B cell (primary cell): ENCODE measurements around the gene NDUFB10. TPM values are rescaled to one million over a fixed set of nuclear protein-coding genes. Genes with fewer than 3 reads are reported as not detected.

Experiments used
- ATAC-seq: fragments of 200-7000 bp; cut with Tn5 transposase; one replicate; pipeline ENCODE4 v1.10.0; 2021; ENCODE audit warnings: low read depth, mild to moderate bottlenecking, moderate number of reproducible peaks, moderate library complexity
- CTCF ChIA-PET: fragments of 350-600 bp; sonication (Branson Sonifier 250); formaldehyde crosslinking; loops from one replicate; lab custom pipeline; 2021; ENCODE audit warnings: antibody characterized with exemption, inconsistent platforms; lab: Charles Lee
- POLR2A ChIA-PET: fragments of 350-600 bp; sonication (Branson Sonifier 250); formaldehyde crosslinking; loops from one replicate; lab custom pipeline; 2021; ENCODE audit warnings: antibody characterized with exemption; lab: Charles Lee
- DNase-seq: peaks from one replicate; pipeline ENCODE4 v3.0.0; 2013
- H2AFZ ChIP-seq: 2 replicates; pipeline ENCODE4 v1.6.1; 2012; ENCODE audit warnings: mild to moderate bottlenecking, low read depth, low read length; ENCODE audit not compliant: insufficient read depth, poor library complexity, severe bottlenecking
- H3K27ac ChIP-seq, 2 donors: 1 replicate in 1 of 2; 2 replicates in 1 of 2; pipeline ENCODE4 v1.5.1; 2012 to 2013; ENCODE audit warnings: low read length in 2 of 2, mild to moderate bottlenecking in 2 of 2, moderate library complexity in 1 of 2
- H3K27me3 ChIP-seq, 4 experiments: fragments of 200-600 bp in 1 of 4; sonication (generic) in 1 of 4; replicated peaks in 1 of 4; 1 replicate in 2 of 4; 2 replicates in 2 of 4; pipeline versions ENCODE4 v1.6.1 to v1.7.0; 2013 to 2016; ENCODE audit warnings: low read length in 3 of 4, mild to moderate bottlenecking in 2 of 4, mixed read lengths in 1 of 4, moderate library complexity in 1 of 4; ENCODE audit not compliant: insufficient read depth in 4 of 4, control insufficient read depth in 3 of 4; ENCODE audit errors: control extremely low read depth in 1 of 4
- H3K36me3 ChIP-seq, 2 experiments: replicated peaks in 1 of 2; 1 replicate in 1 of 2; 2 replicates in 1 of 2; pipeline versions ENCODE4 v1.6.1 to v1.7.1; 2013; ENCODE audit warnings: low read length in 1 of 2; ENCODE audit not compliant: insufficient read depth in 2 of 2, control insufficient read depth in 1 of 2; ENCODE audit errors: control extremely low read depth in 1 of 2, extremely low read depth in 1 of 2
- H3K4me1 ChIP-seq, 2 donors: fragments of 200-600 bp in 1 of 2; sonication (generic) in 1 of 2; 1 replicate in 1 of 2; 2 replicates in 1 of 2; pipeline versions ENCODE4 v1.5.1 to v1.6.1; 2013 to 2017; ENCODE audit warnings: low read length in 2 of 2; ENCODE audit not compliant: control insufficient read depth in 2 of 2, insufficient read depth in 2 of 2
- H3K4me2 ChIP-seq: replicated peaks from 2 replicates; pipeline ENCODE3; 2012; ENCODE audit warnings: mild to moderate bottlenecking, low read depth, low read length; ENCODE audit not compliant: poor library complexity, severe bottlenecking
- H3K4me3 ChIP-seq, 5 experiments: fragments of 200-600 bp in 1 of 5; sonication (generic) in 1 of 5; 1 replicate in 3 of 5; 2 replicates in 2 of 5; pipeline versions ENCODE4 v1.5.1 to v1.7.0; 2011 to 2016; ENCODE audit warnings: low read length in 4 of 5, mild to moderate bottlenecking in 4 of 5, low read depth in 2 of 5, control low read depth in 1 of 5, moderate library complexity in 1 of 5; ENCODE audit not compliant: insufficient read depth in 1 of 5; ENCODE audit errors: control extremely low read depth in 1 of 5, extremely low read depth in 1 of 5
- H3K79me2 ChIP-seq: fragments of 200-600 bp; sonication (generic); one replicate; pipeline ENCODE4 v1.6.0; 2016; ENCODE audit warnings: low read length; ENCODE audit not compliant: control insufficient read depth, insufficient read depth
- H3K9ac ChIP-seq: fragments of 200-600 bp; sonication (generic); 2 replicates; pipeline ENCODE4 v1.6.1; 2017; ENCODE audit warnings: mild to moderate bottlenecking, low read length, moderate library complexity
- H3K9me3 ChIP-seq, 3 donors: one replicate each; pipeline versions ENCODE4 v1.6.1 to v1.7.1; 2013; ENCODE audit warnings: low read length in 2 of 3; ENCODE audit not compliant: control insufficient read depth in 2 of 3, insufficient read depth in 1 of 3; ENCODE audit errors: control extremely low read depth in 1 of 3
- H4K20me1 ChIP-seq: 2 replicates; pipeline ENCODE4 v1.6.0; 2012; ENCODE audit warnings: mild to moderate bottlenecking, low read length; ENCODE audit not compliant: insufficient read depth, control insufficient read depth, poor library complexity, severe bottlenecking
- H3K27ac Mint-ChIP-seq: one replicate; pipeline ENCODE4 v1.8.0; 2021; ENCODE audit warnings: mixed read lengths
- H3K27me3 Mint-ChIP-seq: one replicate; pipeline ENCODE4 v1.8.0; 2021; ENCODE audit warnings: mixed read lengths
- H3K4me1 Mint-ChIP-seq: one replicate; pipeline ENCODE4 v1.8.0; 2021; ENCODE audit warnings: mixed read lengths
- H3K4me3 Mint-ChIP-seq: one replicate; pipeline ENCODE4 v1.8.0; 2021; ENCODE audit warnings: mixed read lengths
- H3K9me3 Mint-ChIP-seq: one replicate; pipeline ENCODE4 v1.8.0; 2022; ENCODE audit warnings: mixed read lengths; ENCODE audit not compliant: insufficient read depth
- EZH2 ChIP-seq: IDR thresholded peaks from 2 replicates; pipeline ENCODE4 v1.6.1; 2012; ENCODE audit warnings: borderline replicate concordance, low read depth, mild to moderate bottlenecking, moderate library complexity, low read length; ENCODE audit not compliant: insufficient read depth, poor library complexity, severe bottlenecking
- WGBS: methylation state at CpG from one replicate; pipeline ENCODE4 v1.1.5; 2013; ENCODE audit warnings: missing lambda C conversion rate; ENCODE audit not compliant: insufficient coverage; 5-methylcytosine and 5-hydroxymethylcytosine counted together
- intact Hi-C: fragments of 100-400 bp; cut with micrococcal nuclease; formaldehyde crosslinking; loops from one replicate; pipeline ENCODE4 v1.10.0; 2022
- polyA plus RNA-seq: library from polyadenylated mRNA; depleted of rRNA; stranded (reverse); fragments of >200 nt; gene quantifications from 2 replicates; pipeline ENCODE4 v1.2.3, GENCODE V29; 2012
- total RNA-seq, 2 donors: library from RNA; stranded (reverse); fragments of 120-200 nt in 1 of 2; gene quantifications; 1 replicate in 1 of 2; 2 replicates in 1 of 2; pipeline versions ENCODE4 v1.2.3 to v1.2.4, GENCODE V29; 2013 to 2022
- TF ChIP-seq, protein P1 (sequence below): fragments of 200-600 bp; IDR thresholded peaks from one replicate; pipeline ENCODE4 v1.8.0; 2022; ENCODE audit warnings: antibody characterized with exemption, mild to moderate bottlenecking

Gene NDUFB10
- total and polyA plus RNA-seq, 2 donors (not counting 1 experiment from before 2014, with no cell fraction given) = 70.4 to 92.6 TPM

DNA sequence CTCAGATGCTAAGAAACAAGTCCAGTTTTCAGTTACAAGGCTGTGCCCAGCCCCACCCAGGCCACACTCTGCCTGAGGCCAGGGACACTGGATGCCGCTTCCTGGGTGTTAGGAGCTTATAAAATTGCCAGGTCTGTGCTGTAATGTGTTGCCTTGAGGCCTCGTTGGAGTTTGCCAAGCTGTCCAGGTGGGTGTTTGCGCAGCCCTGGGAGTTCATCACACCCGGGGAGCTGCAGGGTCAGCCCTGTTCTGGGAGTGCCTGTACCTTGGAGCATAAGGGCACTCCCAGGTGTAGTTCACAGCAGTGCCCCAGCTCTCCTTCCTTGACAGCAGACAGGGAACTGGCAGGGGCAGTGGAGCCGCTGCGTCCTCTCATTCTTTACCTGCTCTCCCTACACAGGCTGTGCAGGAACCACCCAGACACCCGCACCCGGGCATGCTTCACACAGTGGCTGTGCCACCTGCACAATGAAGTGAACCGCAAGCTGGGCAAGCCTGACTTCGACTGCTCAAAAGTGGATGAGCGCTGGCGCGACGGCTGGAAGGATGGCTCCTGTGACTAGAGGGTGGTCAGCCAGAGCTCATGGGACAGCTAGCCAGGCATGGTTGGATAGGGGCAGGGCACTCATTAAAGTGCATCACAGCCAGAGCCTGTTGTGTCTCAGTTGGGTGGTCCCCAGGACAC, 26.3 kb downstream of the NDUFB10 start:
- peaks cover 6% of the 10 kb centered on the region for H3K27me3 Mint-ChIP-seq
- CTCF ChIA-PET = no interaction called here
- peaks cover 19 to 33% of the 10 kb centered on the region in 2 donors for H3K4me1 ChIP-seq
- peaks cover 0 to 24% (median 13%) of the 10 kb centered on the region in 4 experiments for H3K27me3 ChIP-seq
- H3K4me3 ChIP-seq = no peak overlapping the region
- no peaks in the 10 kb centered on the region for H3K9me3 ChIP-seq
- no peaks in the 10 kb centered on the region for H4K20me1 ChIP-seq
- H3K4me1 Mint-ChIP-seq = peaks cover 35% of the 10 kb centered on the region
- H3K27ac Mint-ChIP-seq = no peak overlapping the region
- peaks cover 0 to 10% of the 10 kb centered on the region in 2 experiments for H3K36me3 ChIP-seq
- TF ChIP-seq, protein P1, sequence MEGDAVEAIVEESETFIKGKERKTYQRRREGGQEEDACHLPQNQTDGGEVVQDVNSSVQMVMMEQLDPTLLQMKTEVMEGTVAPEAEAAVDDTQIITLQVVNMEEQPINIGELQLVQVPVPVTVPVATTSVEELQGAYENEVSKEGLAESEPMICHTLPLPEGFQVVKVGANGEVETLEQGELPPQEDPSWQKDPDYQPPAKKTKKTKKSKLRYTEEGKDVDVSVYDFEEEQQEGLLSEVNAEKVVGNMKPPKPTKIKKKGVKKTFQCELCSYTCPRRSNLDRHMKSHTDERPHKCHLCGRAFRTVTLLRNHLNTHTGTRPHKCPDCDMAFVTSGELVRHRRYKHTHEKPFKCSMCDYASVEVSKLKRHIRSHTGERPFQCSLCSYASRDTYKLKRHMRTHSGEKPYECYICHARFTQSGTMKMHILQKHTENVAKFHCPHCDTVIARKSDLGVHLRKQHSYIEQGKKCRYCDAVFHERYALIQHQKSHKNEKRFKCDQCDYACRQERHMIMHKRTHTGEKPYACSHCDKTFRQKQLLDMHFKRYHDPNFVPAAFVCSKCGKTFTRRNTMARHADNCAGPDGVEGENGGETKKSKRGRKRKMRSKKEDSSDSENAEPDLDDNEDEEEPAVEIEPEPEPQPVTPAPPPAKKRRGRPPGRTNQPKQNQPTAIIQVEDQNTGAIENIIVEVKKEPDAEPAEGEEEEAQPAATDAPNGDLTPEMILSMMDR = no peak
- no peak for TF ChIP-seq EZH2
- whole genome bisulfite sequencing = over 99% methylated on average over 14 of the region's 14 CpGs
- POLR2A ChIA-PET = interaction anchor here (1.0 to 1.2 kb wide), 2 partner anchors 9 to 21 kb away, joined by 4 to 7 read pairs; partner anchors contain the start of gene RPS2
- H3K4me3 Mint-ChIP-seq = peak overlapping the region; percentile 88
- H3K27ac ChIP-seq = no peak overlapping the region
- intact Hi-C loops = no loop called here
- no peaks in the 10 kb centered on the region for H3K79me2 ChIP-seq
- H3K9ac ChIP-seq = no peak overlapping the region
- peak overlapping the region; percentile 98 for H3K4me2 ChIP-seq
- ATAC-seq = no peak
- no peaks in the 10 kb centered on the region for H3K9me3 Mint-ChIP-seq
- no peak for DNase-seq
- no peak overlapping the region for H2AFZ ChIP-seq

DNA sequence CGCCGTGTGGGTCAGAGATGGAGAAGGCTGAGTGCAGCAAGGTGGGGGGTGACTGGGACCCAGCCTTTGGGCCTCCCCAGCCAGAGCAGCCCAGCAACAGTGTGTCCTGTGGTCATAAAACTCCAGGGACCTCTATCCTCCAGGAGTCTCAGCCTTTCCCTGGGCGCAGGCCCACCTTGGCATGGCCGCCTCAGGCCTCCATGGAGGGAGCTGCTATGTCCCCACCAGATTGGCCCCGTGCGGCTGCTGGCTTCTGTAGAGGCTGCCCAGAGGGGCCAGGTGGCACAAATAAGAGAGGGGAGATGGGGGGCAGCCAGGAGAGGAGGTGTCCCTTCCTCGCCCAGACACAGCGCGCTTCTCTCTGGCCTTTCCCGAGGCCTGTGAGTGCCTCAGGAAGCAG, 27.9 kb downstream of the NDUFB10 start:
- TF ChIP-seq EZH2 = no peak
- TF ChIP-seq, protein P1 = no peak
- ATAC-seq = no peak

More for the DNA sequence above, 27.9 kb downstream of the NDUFB10 start:
- H3K4me3 ChIP-seq = no peak overlapping the region
- H3K4me1 Mint-ChIP-seq = peaks cover 41% of the 10 kb centered on the region
- H3K4me1 ChIP-seq = peaks cover 27 to 44% of the 10 kb centered on the region in 2 donors
- ChIA-PET POLR2A (interaction anchor here (1.2 kb wide), 1 partner anchor 22 kb away, joined by 4 read pairs; the partner anchor contains the start of gene RPS2), CTCF (interaction anchor here (1.8 kb wide), 1 partner anchor 16 kb away, joined by 5 read pairs; no protein-coding TSS in a partner anchor)
- H4K20me1 ChIP-seq = no peaks in the 10 kb centered on the region
- no peak overlapping the region for H3K4me2 ChIP-seq
- H3K4me3 Mint-ChIP-seq = peak overlapping the region; percentile 10
- no peak overlapping the region for H3K9ac ChIP-seq
- peaks cover 0 to 10% of the 10 kb centered on the region in 2 experiments for H3K36me3 ChIP-seq
- 87% methylated on average over 8 of the region's 10 CpGs for WGBS
- DNase-seq = no peak
- H3K27ac Mint-ChIP-seq = no peak overlapping the region
- peaks cover 0 to 3% (median 0%) of the 10 kb centered on the region in 3 donors for H3K9me3 ChIP-seq
- H2AFZ ChIP-seq = no peak overlapping the region
- H3K27me3 Mint-ChIP-seq = peaks cover 6% of the 10 kb centered on the region
- H3K79me2 ChIP-seq = no peaks in the 10 kb centered on the region
- intact Hi-C loops = no loop called here
- peaks cover 0 to 9% (median 4%) of the 10 kb centered on the region in 4 experiments for H3K27me3 ChIP-seq
- no peak overlapping the region for H3K27ac ChIP-seq
- H3K9me3 Mint-ChIP-seq = no peaks in the 10 kb centered on the region
